HepG2 (cell line): ENCODE measurements around the gene PLCB1. TPM values are rescaled to one million over a fixed set of nuclear protein-coding genes. Genes with fewer than 3 reads are reported as not detected.

ENCODE experiments used
- ELF3 ChIP-seq: IDR thresholded peaks from 2 replicates; pipeline ENCODE4 v1.6.1; 2016; ENCODE audit warnings: missing genetic modification reagents, missing compliant biosample characterization
- JUND ChIP-seq: sonication (generic); formaldehyde crosslinking; IDR thresholded peaks from 2 replicates; pipeline ENCODE4 v1.8.0; 2022; ENCODE audit warnings: mild to moderate bottlenecking, missing genetic modification reagents
- KAT7 ChIP-seq: IDR thresholded peaks from 2 replicates; pipeline ENCODE4 v1.6.1; 2018; ENCODE audit warnings: borderline replicate concordance, missing compliant biosample characterization
- MAFF ChIP-seq: IDR thresholded peaks from 2 replicates; pipeline ENCODE4 v1.6.1; 2011; ENCODE audit warnings: low read depth, low read length, improper control_type of control experiment
- NFYB ChIP-seq: sonication (generic); formaldehyde crosslinking; IDR thresholded peaks from 2 replicates; pipeline ENCODE4 v1.4.0; 2020; ENCODE audit warnings: missing genetic modification reagents
- SPEN ChIP-seq: sonication (generic); formaldehyde crosslinking; IDR thresholded peaks from 2 replicates; pipeline ENCODE4 v1.5.1; 2020; ENCODE audit warnings: low read depth, mild to moderate bottlenecking, missing genetic modification reagents
- THAP11 ChIP-seq: IDR thresholded peaks from 2 replicates; pipeline ENCODE4 v1.6.1; 2016; ENCODE audit warnings: missing biosample characterization, missing genetic modification reagents
- TP53 ChIP-seq: sonication (generic); formaldehyde crosslinking; conservative IDR thresholded peaks from 2 replicates; pipeline ENCODE4 v1.4.0; 2020; ENCODE audit warnings: missing genetic modification reagents
- ZMAT3 ChIP-seq: sonication (generic); formaldehyde crosslinking; conservative IDR thresholded peaks from 2 replicates; pipeline ENCODE4 v1.7.0; 2021; ENCODE audit warnings: missing genetic modification reagents
- ZNF12 ChIP-seq: sonication (generic); formaldehyde crosslinking; IDR thresholded peaks from 2 replicates; pipeline ENCODE4 v1.5.0; 2020; ENCODE audit warnings: missing genetic modification reagents
- ZNF224 ChIP-seq: sonication (generic); formaldehyde crosslinking; IDR thresholded peaks from 2 replicates; pipeline ENCODE4 v1.5.0; 2020; ENCODE audit warnings: mild to moderate bottlenecking, missing genetic modification reagents
- ZNF256 ChIP-seq: sonication (generic); formaldehyde crosslinking; conservative IDR thresholded peaks from 2 replicates; pipeline ENCODE4 v1.4.0; 2020; ENCODE audit warnings: missing genetic modification reagents
- ZNF274 ChIP-seq: sonication (generic); formaldehyde crosslinking; IDR thresholded peaks from 2 replicates; pipeline ENCODE4 v1.5.1; 2020; ENCODE audit warnings: mild to moderate bottlenecking, missing genetic modification reagents
- ZNF547 ChIP-seq: sonication (generic); formaldehyde crosslinking; IDR thresholded peaks from 2 replicates; pipeline ENCODE4 v1.5.1; 2020; ENCODE audit warnings: mild to moderate bottlenecking, missing genetic modification reagents
- ZNF558 ChIP-seq: sonication (generic); formaldehyde crosslinking; IDR thresholded peaks from 2 replicates; pipeline ENCODE4 v1.9.0; 2022; ENCODE audit warnings: mild to moderate bottlenecking, missing genetic modification reagents, borderline replicate concordance
- ZNF720 ChIP-seq: sonication (generic); formaldehyde crosslinking; IDR thresholded peaks from 2 replicates; pipeline ENCODE4 v1.4.0; 2020; ENCODE audit warnings: missing genetic modification reagents
- polyA plus RNA-seq, 8 experiments: library from polyadenylated mRNA; depleted of rRNA in 3 of 8; stranded (reverse) in 7 of 8; unstranded in 1 of 8; fragments of >200 nt; fragmentation: Illumina TruSeq in 4 of 8; extraction: Trizol in 4 of 8; gene quantifications; 2 replicates each; pipeline versions ENCODE4 v1.2.1 to v1.2.3, GENCODE V29; 2011 to 2016; ENCODE audit warnings: low read depth in 4 of 8, missing spikeins in 1 of 8, mixed read lengths in 1 of 8; ENCODE audit not compliant: insufficient read depth in 1 of 8
- total RNA-seq, 5 experiments: library from RNA; depleted of rRNA; stranded (reverse); fragments of >200 nt; fragmentation: Illumina TruSeq; extraction: Trizol; gene quantifications; 2 replicates each; pipeline ENCODE4 v1.2.3, GENCODE V29; 2016; ENCODE audit warnings: low read depth in 1 of 5
- TF ChIP-seq, protein P1 (sequence below): sonication (generic); formaldehyde crosslinking; IDR thresholded peaks from 2 replicates; pipeline ENCODE4 v1.8.0; 2022; ENCODE audit warnings: missing genetic modification reagents, mild to moderate bottlenecking, inconsistent platforms, borderline replicate concordance
- TF ChIP-seq, protein P2 (sequence below): sonication (generic); formaldehyde crosslinking; IDR thresholded peaks from 2 replicates; pipeline ENCODE4 v1.4.0; 2020; ENCODE audit warnings: missing genetic modification reagents
- TF ChIP-seq, protein P3 (sequence below): sonication (generic); formaldehyde crosslinking; IDR thresholded peaks from 2 replicates; pipeline ENCODE4 v1.4.0; 2020; ENCODE audit warnings: mild to moderate bottlenecking, missing genetic modification reagents
- TF ChIP-seq, protein P4 (sequence below): IDR thresholded peaks from 2 replicates; pipeline ENCODE4 v1.6.1; 2016; ENCODE audit warnings: low read depth, control low read depth
- TF ChIP-seq, protein P5 (sequence below): sonication (generic); formaldehyde crosslinking; IDR thresholded peaks from 2 replicates; pipeline ENCODE4 v1.4.0; 2020; ENCODE audit warnings: missing genetic modification reagents, borderline replicate concordance
- TF ChIP-seq, protein P6 (sequence below): sonication (generic); formaldehyde crosslinking; IDR thresholded peaks from 2 replicates; pipeline ENCODE4 v1.5.1; 2020; ENCODE audit warnings: missing genetic modification reagents, mild to moderate bottlenecking, borderline replicate concordance
- TF ChIP-seq, protein P7 (sequence below): sonication (generic); formaldehyde crosslinking; IDR thresholded peaks from 2 replicates; pipeline ENCODE4 v1.4.0; 2020; ENCODE audit warnings: low read depth, mild to moderate bottlenecking, missing genetic modification reagents

PLCB1 gene
- total and polyA plus RNA-seq, 2 of the 13 experiments (the other 11 are each of a cell fraction or from before 2014, with no cell fraction given) = 42.4 to 55.9 TPM

DNA sequence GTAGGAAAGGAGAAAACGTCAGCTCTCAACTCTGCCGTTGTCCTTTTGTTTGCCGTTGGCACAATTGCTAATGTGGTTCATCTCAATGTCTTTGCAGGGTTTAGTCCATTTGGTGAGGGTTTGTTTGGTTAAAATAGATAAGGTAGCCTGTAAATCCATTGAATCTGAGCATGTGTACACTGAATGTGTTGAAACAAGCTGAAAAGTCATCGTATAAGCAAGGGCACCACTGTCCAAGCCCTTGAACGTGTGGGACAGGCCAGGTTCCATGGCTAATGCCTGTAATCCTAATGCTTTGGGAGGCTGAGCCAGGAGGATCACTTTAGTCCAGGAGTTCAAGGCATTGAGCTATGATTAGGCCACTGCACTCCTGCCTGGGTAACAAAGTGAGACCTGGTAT lies 712.1 kb downstream of the PLCB1 start (continued):
- TF ChIP-seq, protein P1, sequence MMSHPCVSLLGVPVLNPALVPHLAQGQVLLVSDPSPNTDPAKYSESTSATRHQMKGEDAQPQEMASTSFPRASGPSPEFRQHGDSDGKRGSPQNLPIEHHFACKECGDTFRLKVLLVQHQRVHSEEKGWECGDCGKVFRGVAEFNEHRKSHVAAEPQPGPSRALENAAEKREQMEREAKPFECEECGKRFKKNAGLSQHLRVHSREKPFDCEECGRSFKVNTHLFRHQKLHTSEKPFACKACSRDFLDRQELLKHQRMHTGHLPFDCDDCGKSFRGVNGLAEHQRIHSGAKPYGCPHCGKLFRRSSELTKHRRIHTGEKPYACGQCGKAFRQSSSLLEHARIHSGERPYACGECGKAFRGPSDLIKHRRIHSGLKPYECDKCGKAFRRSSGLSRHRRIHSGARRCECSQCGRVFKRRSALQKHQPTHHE = no peak
- no peak for TF ChIP-seq ZMAT3
- TF ChIP-seq, protein P2, sequence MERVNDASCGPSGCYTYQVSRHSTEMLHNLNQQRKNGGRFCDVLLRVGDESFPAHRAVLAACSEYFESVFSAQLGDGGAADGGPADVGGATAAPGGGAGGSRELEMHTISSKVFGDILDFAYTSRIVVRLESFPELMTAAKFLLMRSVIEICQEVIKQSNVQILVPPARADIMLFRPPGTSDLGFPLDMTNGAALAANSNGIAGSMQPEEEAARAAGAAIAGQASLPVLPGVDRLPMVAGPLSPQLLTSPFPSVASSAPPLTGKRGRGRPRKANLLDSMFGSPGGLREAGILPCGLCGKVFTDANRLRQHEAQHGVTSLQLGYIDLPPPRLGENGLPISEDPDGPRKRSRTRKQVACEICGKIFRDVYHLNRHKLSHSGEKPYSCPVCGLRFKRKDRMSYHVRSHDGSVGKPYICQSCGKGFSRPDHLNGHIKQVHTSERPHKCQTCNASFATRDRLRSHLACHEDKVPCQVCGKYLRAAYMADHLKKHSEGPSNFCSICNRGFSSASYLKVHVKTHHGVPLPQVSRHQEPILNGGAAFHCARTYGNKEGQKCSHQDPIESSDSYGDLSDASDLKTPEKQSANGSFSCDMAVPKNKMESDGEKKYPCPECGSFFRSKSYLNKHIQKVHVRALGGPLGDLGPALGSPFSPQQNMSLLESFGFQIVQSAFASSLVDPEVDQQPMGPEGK = no peak
- TF ChIP-seq ZNF558 (CRISPR knock-in tag) = no peak
- no peak for TF ChIP-seq ZNF224 (CRISPR knock-in tag)
- no peak for TF ChIP-seq ZNF274
- TF ChIP-seq JUND = no peak
- no peak for TF ChIP-seq ZNF256 (CRISPR knock-in tag)
- no peak for TF ChIP-seq SPEN
- TF ChIP-seq, protein P3, sequence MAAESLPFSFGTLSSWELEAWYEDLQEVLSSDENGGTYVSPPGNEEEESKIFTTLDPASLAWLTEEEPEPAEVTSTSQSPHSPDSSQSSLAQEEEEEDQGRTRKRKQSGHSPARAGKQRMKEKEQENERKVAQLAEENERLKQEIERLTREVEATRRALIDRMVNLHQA (CRISPR knock-in tag) = no peak
- no peak for TF ChIP-seq ZNF720
- no peak for TF ChIP-seq KAT7 (CRISPR knock-in tag)
- TF ChIP-seq NFYB (CRISPR knock-in tag) = no peak
- no peak for TF ChIP-seq MAFF
- TF ChIP-seq TP53 (CRISPR knock-in tag) = no peak
- TF ChIP-seq, protein P4, sequence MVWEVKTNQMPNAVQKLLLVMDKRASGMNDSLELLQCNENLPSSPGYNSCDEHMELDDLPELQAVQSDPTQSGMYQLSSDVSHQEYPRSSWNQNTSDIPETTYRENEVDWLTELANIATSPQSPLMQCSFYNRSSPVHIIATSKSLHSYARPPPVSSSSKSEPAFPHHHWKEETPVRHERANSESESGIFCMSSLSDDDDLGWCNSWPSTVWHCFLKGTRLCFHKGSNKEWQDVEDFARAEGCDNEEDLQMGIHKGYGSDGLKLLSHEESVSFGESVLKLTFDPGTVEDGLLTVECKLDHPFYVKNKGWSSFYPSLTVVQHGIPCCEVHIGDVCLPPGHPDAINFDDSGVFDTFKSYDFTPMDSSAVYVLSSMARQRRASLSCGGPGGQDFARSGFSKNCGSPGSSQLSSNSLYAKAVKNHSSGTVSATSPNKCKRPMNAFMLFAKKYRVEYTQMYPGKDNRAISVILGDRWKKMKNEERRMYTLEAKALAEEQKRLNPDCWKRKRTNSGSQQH (CRISPR knock-in tag) = no peak
- TF ChIP-seq ZNF12 (CRISPR knock-in tag) = no peak
- TF ChIP-seq THAP11 = no peak
- TF ChIP-seq, protein P5, sequence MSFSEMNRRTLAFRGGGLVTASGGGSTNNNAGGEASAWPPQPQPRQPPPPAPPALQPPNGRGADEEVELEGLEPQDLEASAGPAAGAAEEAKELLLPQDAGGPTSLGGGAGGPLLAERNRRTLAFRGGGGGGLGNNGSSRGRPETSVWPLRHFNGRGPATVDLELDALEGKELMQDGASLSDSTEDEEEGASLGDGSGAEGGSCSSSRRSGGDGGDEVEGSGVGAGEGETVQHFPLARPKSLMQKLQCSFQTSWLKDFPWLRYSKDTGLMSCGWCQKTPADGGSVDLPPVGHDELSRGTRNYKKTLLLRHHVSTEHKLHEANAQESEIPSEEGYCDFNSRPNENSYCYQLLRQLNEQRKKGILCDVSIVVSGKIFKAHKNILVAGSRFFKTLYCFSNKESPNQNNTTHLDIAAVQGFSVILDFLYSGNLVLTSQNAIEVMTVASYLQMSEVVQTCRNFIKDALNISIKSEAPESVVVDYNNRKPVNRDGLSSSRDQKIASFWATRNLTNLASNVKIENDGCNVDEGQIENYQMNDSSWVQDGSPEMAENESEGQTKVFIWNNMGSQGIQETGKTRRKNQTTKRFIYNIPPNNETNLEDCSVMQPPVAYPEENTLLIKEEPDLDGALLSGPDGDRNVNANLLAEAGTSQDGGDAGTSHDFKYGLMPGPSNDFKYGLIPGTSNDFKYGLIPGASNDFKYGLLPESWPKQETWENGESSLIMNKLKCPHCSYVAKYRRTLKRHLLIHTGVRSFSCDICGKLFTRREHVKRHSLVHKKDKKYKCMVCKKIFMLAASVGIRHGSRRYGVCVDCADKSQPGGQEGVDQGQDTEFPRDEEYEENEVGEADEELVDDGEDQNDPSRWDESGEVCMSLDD (CRISPR knock-in tag) = no peak
- TF ChIP-seq ELF3 (CRISPR knock-in tag) = no peak
- TF ChIP-seq, protein P6, sequence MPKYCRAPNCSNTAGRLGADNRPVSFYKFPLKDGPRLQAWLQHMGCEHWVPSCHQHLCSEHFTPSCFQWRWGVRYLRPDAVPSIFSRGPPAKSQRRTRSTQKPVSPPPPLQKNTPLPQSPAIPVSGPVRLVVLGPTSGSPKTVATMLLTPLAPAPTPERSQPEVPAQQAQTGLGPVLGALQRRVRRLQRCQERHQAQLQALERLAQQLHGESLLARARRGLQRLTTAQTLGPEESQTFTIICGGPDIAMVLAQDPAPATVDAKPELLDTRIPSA (CRISPR knock-in tag) = no peak
- TF ChIP-seq, protein P7, sequence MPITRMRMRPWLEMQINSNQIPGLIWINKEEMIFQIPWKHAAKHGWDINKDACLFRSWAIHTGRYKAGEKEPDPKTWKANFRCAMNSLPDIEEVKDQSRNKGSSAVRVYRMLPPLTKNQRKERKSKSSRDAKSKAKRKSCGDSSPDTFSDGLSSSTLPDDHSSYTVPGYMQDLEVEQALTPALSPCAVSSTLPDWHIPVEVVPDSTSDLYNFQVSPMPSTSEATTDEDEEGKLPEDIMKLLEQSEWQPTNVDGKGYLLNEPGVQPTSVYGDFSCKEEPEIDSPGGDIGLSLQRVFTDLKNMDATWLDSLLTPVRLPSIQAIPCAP (CRISPR knock-in tag) = no peak
- no peak for TF ChIP-seq ZNF547 (CRISPR knock-in tag)
